ENCODE data around the gene SMC6.

- TF ChIP-seq JUND (IDR thresholded peaks at IDR 0.05) (no peak), CTCF (IDR thresholded peaks at IDR 0.05) (no peak), FOXM1 (IDR thresholded peaks at IDR 0.05; ENCODE audit: low read depth) (no peak), RFX5 (IDR thresholded peaks at IDR 0.05; ENCODE audit: low read length) (no peak)
These were observed 10.2 kb upstream of the SMC6 start for GRCh38 chr2:17763641-17764333.
